Suprapubic skin (tissue), 4 donors: Measurements from ENCODE around the gene UACA.

Experiments
- EP300 ChIP-seq: sonication (generic); formaldehyde crosslinking; IDR thresholded peaks from one replicate; pipeline ENCODE4 v1.6.1; 2017; ENCODE audit warnings: antibody characterized with exemption
- POLR2A ChIP-seq, 2 donors: fragments of 450-650 bp; IDR thresholded peaks; one replicate each; pipeline ENCODE4 v1.6.1; 2017; ENCODE audit warnings: antibody characterized with exemption in 2 of 2, mild to moderate bottlenecking in 2 of 2, moderate library complexity in 2 of 2
- POLR2AphosphoS5 ChIP-seq, 3 donors: sonication (generic); formaldehyde crosslinking; IDR thresholded peaks; one replicate each; pipeline ENCODE4 v1.6.1; 2017; ENCODE audit warnings: antibody characterized with exemption in 3 of 3
- TF ChIP-seq, protein P1 (sequence below), 2 donors: fragments of 200-600 bp in 1 of 2; fragments of 450-650 bp in 1 of 2; sonication (generic) in 1 of 2; IDR thresholded peaks; one replicate each; pipeline ENCODE4 v1.5.1; 2016 to 2019; ENCODE audit warnings: antibody characterized with exemption in 2 of 2, mild to moderate bottlenecking in 1 of 2, moderate library complexity in 1 of 2

GRCh38 chr15:70781236-70781635 is 17.9 kb upstream of the UACA start:
- TF ChIP-seq POLR2A (IDR thresholded peaks at IDR 0.05) (no peak), EP300 (no peak), POLR2AphosphoS5 (IDR thresholded peaks at IDR 0.05) (no peak)
- TF ChIP-seq, protein P1, sequence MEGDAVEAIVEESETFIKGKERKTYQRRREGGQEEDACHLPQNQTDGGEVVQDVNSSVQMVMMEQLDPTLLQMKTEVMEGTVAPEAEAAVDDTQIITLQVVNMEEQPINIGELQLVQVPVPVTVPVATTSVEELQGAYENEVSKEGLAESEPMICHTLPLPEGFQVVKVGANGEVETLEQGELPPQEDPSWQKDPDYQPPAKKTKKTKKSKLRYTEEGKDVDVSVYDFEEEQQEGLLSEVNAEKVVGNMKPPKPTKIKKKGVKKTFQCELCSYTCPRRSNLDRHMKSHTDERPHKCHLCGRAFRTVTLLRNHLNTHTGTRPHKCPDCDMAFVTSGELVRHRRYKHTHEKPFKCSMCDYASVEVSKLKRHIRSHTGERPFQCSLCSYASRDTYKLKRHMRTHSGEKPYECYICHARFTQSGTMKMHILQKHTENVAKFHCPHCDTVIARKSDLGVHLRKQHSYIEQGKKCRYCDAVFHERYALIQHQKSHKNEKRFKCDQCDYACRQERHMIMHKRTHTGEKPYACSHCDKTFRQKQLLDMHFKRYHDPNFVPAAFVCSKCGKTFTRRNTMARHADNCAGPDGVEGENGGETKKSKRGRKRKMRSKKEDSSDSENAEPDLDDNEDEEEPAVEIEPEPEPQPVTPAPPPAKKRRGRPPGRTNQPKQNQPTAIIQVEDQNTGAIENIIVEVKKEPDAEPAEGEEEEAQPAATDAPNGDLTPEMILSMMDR (IDR thresholded peaks at IDR 0.05), result no peak
